Measurements from ENCODE around the gene GAS7.

GRCh38 chr17:10034719-10035475 is 163.5 kb downstream of the GAS7 start:
- TF ChIP-seq ELF1 (IDR thresholded peaks at IDR 0.05; ENCODE audit: borderline replicate concordance, low read depth) (no peak), REST (IDR thresholded peaks at IDR 0.05; ENCODE audit: low read depth) (no peak)

All from HCT116 (cell line).